Endothelial cell of umbilical vein (primary cell): ENCODE results near the gene CCDC91. TPM values are rescaled to one million over a fixed set of nuclear protein-coding genes. Genes with fewer than 3 reads are reported as not detected.

Experiments
- BruUV-seq: library from RNA; stranded (reverse); fragments of 400-500 nt; replicated peaks from 2 replicates; lab custom pipeline; 2021; lab: Mats Ljungman, UMichigan
- CTCF ChIA-PET: fragments of 300-600, 350-600 bp; sonication (Branson Sonifier 250); formaldehyde crosslinking; loops from one replicate; lab custom pipeline; 2021; ENCODE audit warnings: antibody characterized with exemption, inconsistent platforms; lab: Charles Lee
- POLR2A ChIA-PET: fragments of 300-600, 350-600 bp; sonication (Branson Sonifier 250); formaldehyde crosslinking; loops from one replicate; lab custom pipeline; 2021; ENCODE audit warnings: antibody characterized with exemption, inconsistent platforms; lab: Charles Lee
- DNase-seq: peaks from one replicate; pipeline ENCODE4 v3.0.0-alpha.2; 2011; ENCODE audit warnings: low read depth, low spot score
- FAIRE-seq: peaks from 2 replicates; lab custom pipeline; 2011; peaks lifted over from hg19 to GRCh38; lab: Jason Lieb, UNC
- H2AFZ ChIP-seq: 2 replicates; pipeline ENCODE4 v1.6.0; 2012; ENCODE audit warnings: low read depth, low read length, control low read depth, inconsistent platforms
- H3K27ac ChIP-seq: 2 replicates; pipeline ENCODE4 v1.5.1; 2011; ENCODE audit warnings: low read depth, mild to moderate bottlenecking, control low read depth, low read length, moderate library complexity; ENCODE audit not compliant: insufficient read depth
- H3K27me3 ChIP-seq, 2 experiments: 2 replicates each; pipeline versions ENCODE4 v1.6.0 to v1.6.1; 2011; ENCODE audit warnings: low read length in 2 of 2, mixed read lengths in 1 of 2; ENCODE audit not compliant: control insufficient read depth in 2 of 2, insufficient read depth in 2 of 2
- H3K36me3 ChIP-seq, 2 experiments: 2 replicates in 1 of 2; 3 replicates in 1 of 2; pipeline ENCODE4 v1.5.1; 2011; ENCODE audit warnings: low read length in 2 of 2, mild to moderate bottlenecking in 1 of 2, moderate library complexity in 1 of 2; ENCODE audit not compliant: control insufficient read depth in 2 of 2, insufficient read depth in 2 of 2; ENCODE audit errors: extremely low read depth in 1 of 2
- H3K4me1 ChIP-seq: 3 replicates; pipeline ENCODE4 v1.5.1; 2011; ENCODE audit warnings: mild to moderate bottlenecking, low read length; ENCODE audit not compliant: control insufficient read depth, insufficient read depth; ENCODE audit errors: extremely low read depth
- H3K4me2 ChIP-seq: 2 replicates; pipeline ENCODE4 v1.6.1; 2011; ENCODE audit warnings: low read length, control low read depth, mixed read lengths; ENCODE audit not compliant: insufficient read depth
- H3K4me3 ChIP-seq, 3 experiments: fragments of 200-600 bp in 1 of 3; sonication (generic), shearing (Covaris generic) in 1 of 3; replicated peaks in 1 of 3; 2 replicates each; pipeline ENCODE4 v1.5.1; 2011 to 2016; ENCODE audit warnings: control low read depth in 3 of 3, low read length in 3 of 3, mild to moderate bottlenecking in 2 of 3, inconsistent platforms in 1 of 3, low read depth in 1 of 3, moderate library complexity in 1 of 3; ENCODE audit not compliant: insufficient read depth in 1 of 3
- H3K79me2 ChIP-seq: 2 replicates; pipeline ENCODE4 v1.6.0; 2012; ENCODE audit warnings: low read length, inconsistent platforms; ENCODE audit not compliant: control insufficient read depth, insufficient read depth
- H3K9ac ChIP-seq: replicated peaks from 2 replicates; pipeline ENCODE3; 2011; ENCODE audit warnings: low read length, control low read depth; ENCODE audit not compliant: insufficient read depth; ENCODE audit errors: extremely low read depth
- H3K9me1 ChIP-seq: replicated peaks from 3 replicates; pipeline ENCODE4 v1.6.0; 2011; ENCODE audit warnings: mild to moderate bottlenecking, low read length; ENCODE audit not compliant: control insufficient read depth, insufficient read depth; ENCODE audit errors: extremely low read depth
- H3K9me3 ChIP-seq: replicated peaks from 2 replicates; pipeline ENCODE4 v1.5.1; 2012; ENCODE audit warnings: low read length, inconsistent platforms; ENCODE audit not compliant: control insufficient read depth, insufficient read depth
- H4K20me1 ChIP-seq: replicated peaks from 2 replicates; pipeline ENCODE3; 2011; ENCODE audit warnings: mild to moderate bottlenecking, low read length; ENCODE audit not compliant: control insufficient read depth, insufficient read depth; ENCODE audit errors: extremely low read depth
- EZH2 ChIP-seq: IDR thresholded peaks from 2 replicates; pipeline ENCODE4 v1.6.1; 2012; ENCODE audit warnings: borderline replicate concordance, low read depth, mild to moderate bottlenecking, moderate library complexity, low read length, inconsistent platforms; ENCODE audit not compliant: severe bottlenecking
- FOS ChIP-seq: IDR thresholded peaks from 2 replicates; pipeline ENCODE4 v1.6.1; 2011; ENCODE audit warnings: mild to moderate bottlenecking, low read length, moderate library complexity, borderline replicate concordance; ENCODE audit not compliant: insufficient read depth
- GATA2 ChIP-seq: IDR thresholded peaks from 2 replicates; pipeline ENCODE4 v1.7.0; 2011; ENCODE audit warnings: low read depth, mild to moderate bottlenecking, moderate library complexity, mixed read lengths, low read length; ENCODE audit not compliant: insufficient read length, insufficient read depth
- JUN ChIP-seq: IDR thresholded peaks from 2 replicates; pipeline ENCODE4 v1.6.1; 2011; ENCODE audit warnings: borderline replicate concordance, low read depth; ENCODE audit not compliant: insufficient read length, insufficient read depth
- MAX ChIP-seq: IDR thresholded peaks from 2 replicates; pipeline ENCODE4 v1.6.1; 2011; ENCODE audit not compliant: insufficient read depth, insufficient read length
- MYC ChIP-seq: IDR thresholded peaks from one replicate; pipeline ENCODE4 v1.6.1; 2011; ENCODE audit warnings: mild to moderate bottlenecking, low read depth, low read length
- POLR2A ChIP-seq: IDR thresholded peaks from 2 replicates; pipeline ENCODE4 v1.6.1; 2012; ENCODE audit warnings: low read depth, mild to moderate bottlenecking, control low read depth, low read length
- POLR2AphosphoS5 ChIP-seq: IDR thresholded peaks from 2 replicates; pipeline ENCODE4 v1.6.1; 2012; ENCODE audit warnings: low read depth, mild to moderate bottlenecking, control low read depth, low read length, moderate library complexity; ENCODE audit not compliant: insufficient read depth
- dilution Hi-C: fragments of 300-500 bp; cut with MboI; formaldehyde crosslinking; loops from one replicate; pipeline ENCODE4 v1.15.0; 2019; ENCODE audit warnings: low sequenced_read_pairs; ENCODE audit not compliant: extremely low pct_ligation_motif_present
- intact Hi-C: fragments of 100-400 bp; cut with micrococcal nuclease; formaldehyde crosslinking; loops from one replicate; pipeline ENCODE4 v1.10.0; 2022
- polyA plus RNA-seq, 4 experiments: library from polyadenylated mRNA; depleted of rRNA in 3 of 4; stranded (reverse) in 3 of 4; unstranded in 1 of 4; fragments of >200 nt; gene quantifications; 2 replicates each; pipeline versions ENCODE4 v1.2.1 to v1.2.3, GENCODE V29; 2011 to 2012; ENCODE audit warnings: missing spikeins in 1 of 4
- total RNA-seq: library from RNA; stranded (reverse); gene quantifications from 2 replicates; pipeline ENCODE4 v1.2.3, GENCODE V29; 2021
- TF ChIP-seq, protein P1 (sequence below), 2 donors: IDR thresholded peaks; 1 replicate in 1 of 2; 2 replicates in 1 of 2; pipeline ENCODE4 v1.5.1; 2011; ENCODE audit warnings: low read length in 2 of 2, mild to moderate bottlenecking in 2 of 2, moderate library complexity in 2 of 2, control low read depth in 1 of 2, inconsistent platforms in 1 of 2, low read depth in 1 of 2; ENCODE audit not compliant: insufficient read depth in 1 of 2; ENCODE audit errors: extremely low read depth in 1 of 2

CCDC91 gene
- total and polyA plus RNA-seq, 2 donors (not counting 3 experiments of a cell fraction or from before 2014, with no cell fraction given) = 3.8 to 10.5 TPM

GRCh38 chr12:28383368-28383767 is 193.1 kb downstream of the CCDC91 start:
- BruUV-seq = no TSS peak
- Histone ChIP-seq H3K4me3 (no peak overlapping the region), H3K4me1 (no peaks in the 10 kb centered on the region), H3K9me1 (no peaks in the 10 kb centered on the region), H3K27me3 (no peaks in the 10 kb centered on the region), H4K20me1 (no peaks in the 10 kb centered on the region), H3K36me3 (no peaks in the 10 kb centered on the region), H3K79me2 (no peaks in the 10 kb centered on the region), H2AFZ (no peak overlapping the region), H3K9ac (no peak overlapping the region), H3K27ac (no peak overlapping the region), H3K4me2 (no peak overlapping the region), H3K9me3 (no peaks in the 10 kb centered on the region)
- dilution Hi-C loops = no loop called here
- TF ChIP-seq EZH2 (no peak), POLR2AphosphoS5 (no peak), FOS (no peak), MAX (no peak), GATA2 (no peak), POLR2A (no peak), JUN (no peak), MYC (no peak)
- TF ChIP-seq, protein P1, sequence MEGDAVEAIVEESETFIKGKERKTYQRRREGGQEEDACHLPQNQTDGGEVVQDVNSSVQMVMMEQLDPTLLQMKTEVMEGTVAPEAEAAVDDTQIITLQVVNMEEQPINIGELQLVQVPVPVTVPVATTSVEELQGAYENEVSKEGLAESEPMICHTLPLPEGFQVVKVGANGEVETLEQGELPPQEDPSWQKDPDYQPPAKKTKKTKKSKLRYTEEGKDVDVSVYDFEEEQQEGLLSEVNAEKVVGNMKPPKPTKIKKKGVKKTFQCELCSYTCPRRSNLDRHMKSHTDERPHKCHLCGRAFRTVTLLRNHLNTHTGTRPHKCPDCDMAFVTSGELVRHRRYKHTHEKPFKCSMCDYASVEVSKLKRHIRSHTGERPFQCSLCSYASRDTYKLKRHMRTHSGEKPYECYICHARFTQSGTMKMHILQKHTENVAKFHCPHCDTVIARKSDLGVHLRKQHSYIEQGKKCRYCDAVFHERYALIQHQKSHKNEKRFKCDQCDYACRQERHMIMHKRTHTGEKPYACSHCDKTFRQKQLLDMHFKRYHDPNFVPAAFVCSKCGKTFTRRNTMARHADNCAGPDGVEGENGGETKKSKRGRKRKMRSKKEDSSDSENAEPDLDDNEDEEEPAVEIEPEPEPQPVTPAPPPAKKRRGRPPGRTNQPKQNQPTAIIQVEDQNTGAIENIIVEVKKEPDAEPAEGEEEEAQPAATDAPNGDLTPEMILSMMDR (IDR thresholded peaks at IDR 0.05; ENCODE audit: extremely low read depth in 1 of 2, insufficient read depth in 1 of 2, low read depth in 1 of 2, low read length in 2 of 2) = no peak
- DNase-seq (no peak), FAIRE-seq (no peak)
- POLR2A ChIA-PET = no interaction called here
- intact Hi-C loops = no loop called here
- CTCF ChIA-PET = no interaction called here
